Peyer's patch (tissue), 4 donors: ENCODE results near the gene ARFGAP1.

ENCODE experiments used
- POLR2A ChIP-seq, 2 donors: fragments of 450-650 bp; IDR thresholded peaks; one replicate each; pipeline ENCODE4 v1.5.1; 2017; ENCODE audit warnings: antibody characterized with exemption in 2 of 2, mild to moderate bottlenecking in 2 of 2, moderate library complexity in 2 of 2
- TF ChIP-seq, protein P1 (sequence below), 6 experiments: fragments of 450-650 bp in 4 of 6; fragments of 200-600 bp in 2 of 6; sonication (generic) in 1 of 6; IDR thresholded peaks; one replicate each; pipeline ENCODE4 v1.5.1; 2017 to 2019; ENCODE audit warnings: antibody characterized with exemption in 6 of 6, mild to moderate bottlenecking in 3 of 6, moderate library complexity in 1 of 6

DNA sequence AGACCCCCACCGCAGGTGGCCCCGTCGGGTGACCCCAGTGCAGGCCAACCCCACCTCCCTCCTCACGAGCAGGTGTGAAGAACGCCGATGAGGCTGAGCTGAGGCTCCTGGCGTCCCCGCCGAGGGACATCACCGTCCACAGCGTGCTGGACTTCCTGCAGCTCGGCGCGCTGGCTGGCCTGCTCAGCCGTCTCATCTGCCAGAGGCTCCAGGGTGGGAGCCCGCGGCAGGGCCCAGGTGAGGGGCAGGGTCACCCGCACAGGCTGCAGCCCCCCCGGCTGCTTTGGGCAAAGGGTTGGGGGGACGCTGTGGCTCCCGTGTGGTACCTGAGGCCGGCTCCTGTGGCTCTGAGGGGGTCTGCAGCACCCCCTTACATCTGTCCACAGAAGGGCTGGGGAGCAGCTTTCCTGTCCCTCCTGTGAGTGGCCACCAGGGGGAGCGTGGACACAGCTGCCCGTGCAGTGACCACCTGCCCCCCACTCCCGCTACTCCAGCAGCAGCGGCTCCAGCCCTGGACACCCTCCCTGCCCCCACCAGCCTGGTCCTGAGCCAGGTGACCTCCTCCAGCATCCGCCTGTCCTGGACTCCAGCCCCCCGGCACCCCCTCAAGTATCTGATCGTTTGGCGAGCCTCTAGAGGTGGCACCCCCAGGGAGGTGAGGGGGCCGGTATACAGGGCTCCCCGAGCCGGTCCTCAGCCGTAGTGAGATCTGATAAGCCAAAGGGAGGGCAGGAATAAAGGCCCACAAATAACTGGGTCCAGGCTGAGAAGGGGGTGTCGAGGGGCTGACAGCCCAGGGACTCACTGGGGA is 36.9 kb downstream of the ARFGAP1 start:
- TF ChIP-seq, protein P1, sequence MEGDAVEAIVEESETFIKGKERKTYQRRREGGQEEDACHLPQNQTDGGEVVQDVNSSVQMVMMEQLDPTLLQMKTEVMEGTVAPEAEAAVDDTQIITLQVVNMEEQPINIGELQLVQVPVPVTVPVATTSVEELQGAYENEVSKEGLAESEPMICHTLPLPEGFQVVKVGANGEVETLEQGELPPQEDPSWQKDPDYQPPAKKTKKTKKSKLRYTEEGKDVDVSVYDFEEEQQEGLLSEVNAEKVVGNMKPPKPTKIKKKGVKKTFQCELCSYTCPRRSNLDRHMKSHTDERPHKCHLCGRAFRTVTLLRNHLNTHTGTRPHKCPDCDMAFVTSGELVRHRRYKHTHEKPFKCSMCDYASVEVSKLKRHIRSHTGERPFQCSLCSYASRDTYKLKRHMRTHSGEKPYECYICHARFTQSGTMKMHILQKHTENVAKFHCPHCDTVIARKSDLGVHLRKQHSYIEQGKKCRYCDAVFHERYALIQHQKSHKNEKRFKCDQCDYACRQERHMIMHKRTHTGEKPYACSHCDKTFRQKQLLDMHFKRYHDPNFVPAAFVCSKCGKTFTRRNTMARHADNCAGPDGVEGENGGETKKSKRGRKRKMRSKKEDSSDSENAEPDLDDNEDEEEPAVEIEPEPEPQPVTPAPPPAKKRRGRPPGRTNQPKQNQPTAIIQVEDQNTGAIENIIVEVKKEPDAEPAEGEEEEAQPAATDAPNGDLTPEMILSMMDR (IDR thresholded peaks at IDR 0.05) = peak; percentile 31 to 63 (median 57)
- no peak for TF ChIP-seq POLR2A (IDR thresholded peaks at IDR 0.05)
